Spleen (tissue), 7 donors: ENCODE results near the gene GDAP1L1.

Source experiments
- CTCF ChIP-seq, 11 experiments: fragments of 200-600 bp in 7 of 11; fragments of 450-650 bp in 4 of 11; sonication (generic) in 4 of 11; IDR thresholded peaks in 8 of 11; conservative IDR thresholded peaks in 3 of 11; 1 replicate in 7 of 11; 2 replicates in 4 of 11; pipeline versions ENCODE4 v1.4.0 to v1.8.0; 2016 to 2021; ENCODE audit warnings: antibody characterized with exemption in 11 of 11, inconsistent platforms in 4 of 11, mild to moderate bottlenecking in 1 of 11
- POLR2A ChIP-seq, 3 donors: fragments of 450-650 bp; IDR thresholded peaks; one replicate each; pipeline ENCODE4 v1.5.1; 2017; ENCODE audit warnings: antibody characterized with exemption in 3 of 3, mild to moderate bottlenecking in 1 of 3
- POLR2AphosphoS5 ChIP-seq, 3 donors: sonication (generic); formaldehyde crosslinking; IDR thresholded peaks; one replicate each; pipeline ENCODE4 v1.5.1; 2017; ENCODE audit warnings: antibody characterized with exemption in 3 of 3
- donor health status: DM: no; HTN: no; CAD: no; lungs with moderate emphysema.
- donor health status: DM: no; HTN: no; CAD: no.
- donor health status: DM: no; HTN: no; CAD: no.

GRCh38 chr20:44223721-44224120 lies 23.4 kb upstream of the GDAP1L1 start:
- TF ChIP-seq CTCF (IDR thresholded peaks at IDR 0.05 in 8 of 11, conservative IDR thresholded peaks at IDR 0.05 in 3 of 11): no peak
- TF ChIP-seq POLR2A (IDR thresholded peaks at IDR 0.05): no peak
- no peak for TF ChIP-seq POLR2AphosphoS5 (IDR thresholded peaks at IDR 0.05)
